Adrenal gland (tissue), 12 donors: ENCODE measurements around the gene ZNF618. TPM values are rescaled to one million over a fixed set of nuclear protein-coding genes. Genes with fewer than 3 reads are reported as not detected.
A peak's percentile ranks its signal among the peaks of the same experiment; 100 is the strongest.
"Not testable (repeated sequence)": the region's sequence is repeated elsewhere in the genome, so short reads cannot be mapped to it uniquely, and the experiment has no call there.

Experiments used
- DNase-seq, 7 donors: peaks; one replicate each; pipeline ENCODE4 v3.0.0-alpha.2; 2019 to 2020
- H3K27ac ChIP-seq, 5 donors: fragments of 200-600 bp; sonication (generic) in 4 of 5; 1 replicate in 3 of 5; 2 replicates in 2 of 5; pipeline versions ENCODE4 v1.5.1 to v1.8.0; 2016 to 2020; ENCODE audit warnings: mild to moderate bottlenecking in 1 of 5
- H3K27me3 ChIP-seq: fragments of 200-600 bp; 2 replicates; pipeline ENCODE4 v1.8.0; 2021
- H3K36me3 ChIP-seq, 2 donors: fragments of 200-600 bp; replicated peaks in 1 of 2; 1 replicate in 1 of 2; 2 replicates in 1 of 2; pipeline versions ENCODE4 v1.5.1 to v1.8.0; 2018 to 2022
- H3K4me1 ChIP-seq, 2 donors: fragments of 200-600 bp; replicated peaks in 1 of 2; 1 replicate in 1 of 2; 2 replicates in 1 of 2; pipeline versions ENCODE4 v1.5.1 to v1.8.0; 2018 to 2021
- H3K4me3 ChIP-seq, 4 donors: fragments of 200-600 bp; sonication (generic) in 3 of 4; one replicate each; pipeline ENCODE4 v1.5.1; 2016 to 2018
- H3K9me3 ChIP-seq, 3 donors: fragments of 200-600 bp; sonication (generic) in 1 of 3; replicated peaks in 1 of 3; 1 replicate in 2 of 3; 2 replicates in 1 of 3; pipeline versions ENCODE4 v1.5.1 to v1.8.0; 2016 to 2021
- POLR2A ChIP-seq, 2 donors: fragments of 450-650 bp; IDR thresholded peaks; one replicate each; pipeline ENCODE4 v1.6.1; 2017; ENCODE audit warnings: antibody characterized with exemption in 2 of 2, mild to moderate bottlenecking in 2 of 2, moderate library complexity in 1 of 2
- WGBS, 4 donors: extraction: QIAGEN DNeasy Blood & Tissue Kit in 2 of 4; methylation state at CpG; one replicate each; pipeline versions ENCODE4 v1.1.5 to v1.1.7; 2013 to 2017; 5-methylcytosine and 5-hydroxymethylcytosine counted together
- intact Hi-C, 2 donors: fragments of 100-400 bp; cut with DNase I; formaldehyde crosslinking; loops; one replicate each; pipeline versions ENCODE4 v1.14.1 to v1.15.0; 2022 to 2023
- polyA plus RNA-seq, 3 donors: library from polyadenylated mRNA; stranded (reverse); fragments of 200-250 nt in 2 of 3; fragments of 350-450 nt in 1 of 3; fragmentation: Illumina TruSeq in 1 of 3; extraction: RNeasy Lipid Tissue Mini Kit (QIAGEN cat#74804) in 1 of 3; gene quantifications; one replicate each; pipeline ENCODE4 v1.2.3, GENCODE V29; 2013 to 2014
- total RNA-seq, 9 donors: library from RNA; depleted of rRNA in 4 of 9; stranded (reverse); fragments of >200 nt in 4 of 9; fragments of 120-200 nt in 1 of 9; fragmentation: NEBNext Ultra II Directional in 1 of 9; extraction: Animal tissue kit (Norgen Biotek cat#: 25700) in 1 of 9; gene quantifications; one replicate each; pipeline versions ENCODE4 v1.1.0 to v1.2.4, GENCODE V29; 2013 to 2023
- TF ChIP-seq, protein P1 (sequence below), 6 experiments: fragments of 450-650 bp in 4 of 6; fragments of 200-600 bp in 2 of 6; sonication (generic) in 1 of 6; IDR thresholded peaks; 1 replicate in 5 of 6; 2 replicates in 1 of 6; pipeline versions ENCODE4 v1.5.1 to v1.8.0; 2016 to 2021; ENCODE audit warnings: antibody characterized with exemption in 6 of 6, mild to moderate bottlenecking in 2 of 6, moderate library complexity in 1 of 6
- donor health status: healthy with polysubstance abuse.
- donor health status: Bipolar disorder and iron deficiency.
- donor health status: DM: yes; HTN: yes; CAD: no.
- donor health status: DM: no; HTN: no; CAD: no.
- donor health status: DM: no; HTN: no; CAD: no.
- donor health status: DM: yes; HTN: yes; CAD: no.

The ZNF618 gene
- total and polyA plus RNA-seq, 12 donors = 4.5 to 21.3 (median 9.9) TPM

DNA sequence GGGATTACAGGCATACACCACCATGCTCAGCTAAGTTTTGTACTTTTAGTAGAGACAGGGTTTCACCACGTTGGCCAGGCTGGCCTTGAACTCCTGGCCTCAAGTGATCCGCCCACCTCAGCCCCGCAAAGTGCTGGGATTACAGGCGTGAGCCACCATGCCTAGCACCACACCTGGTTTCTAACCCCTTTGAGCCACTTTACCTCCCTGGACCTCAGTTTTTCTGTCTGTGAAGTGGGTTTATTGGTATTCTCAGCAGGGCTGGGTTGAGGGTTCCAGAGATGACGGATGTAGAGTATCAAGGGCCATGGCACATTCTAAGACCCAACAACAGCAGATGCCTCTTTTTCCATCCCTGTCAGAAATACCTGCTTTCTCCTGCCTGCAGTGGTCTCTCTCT is 163.4 kb downstream of the ZNF618 start:
- no peak for TF ChIP-seq POLR2A (IDR thresholded peaks at IDR 0.05)
- TF ChIP-seq, protein P1, sequence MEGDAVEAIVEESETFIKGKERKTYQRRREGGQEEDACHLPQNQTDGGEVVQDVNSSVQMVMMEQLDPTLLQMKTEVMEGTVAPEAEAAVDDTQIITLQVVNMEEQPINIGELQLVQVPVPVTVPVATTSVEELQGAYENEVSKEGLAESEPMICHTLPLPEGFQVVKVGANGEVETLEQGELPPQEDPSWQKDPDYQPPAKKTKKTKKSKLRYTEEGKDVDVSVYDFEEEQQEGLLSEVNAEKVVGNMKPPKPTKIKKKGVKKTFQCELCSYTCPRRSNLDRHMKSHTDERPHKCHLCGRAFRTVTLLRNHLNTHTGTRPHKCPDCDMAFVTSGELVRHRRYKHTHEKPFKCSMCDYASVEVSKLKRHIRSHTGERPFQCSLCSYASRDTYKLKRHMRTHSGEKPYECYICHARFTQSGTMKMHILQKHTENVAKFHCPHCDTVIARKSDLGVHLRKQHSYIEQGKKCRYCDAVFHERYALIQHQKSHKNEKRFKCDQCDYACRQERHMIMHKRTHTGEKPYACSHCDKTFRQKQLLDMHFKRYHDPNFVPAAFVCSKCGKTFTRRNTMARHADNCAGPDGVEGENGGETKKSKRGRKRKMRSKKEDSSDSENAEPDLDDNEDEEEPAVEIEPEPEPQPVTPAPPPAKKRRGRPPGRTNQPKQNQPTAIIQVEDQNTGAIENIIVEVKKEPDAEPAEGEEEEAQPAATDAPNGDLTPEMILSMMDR (IDR thresholded peaks at IDR 0.05) = no peak
- Histone ChIP-seq H3K27me3 (no peaks in the 10 kb centered on the region), H3K9me3 (no peaks in the 10 kb centered on the region), H3K36me3 (peaks cover 0 to 38% of the 10 kb centered on the region in 2 donors), H3K4me3 (no peak overlapping the region), H3K4me1 (no peaks in the 10 kb centered on the region), H3K27ac (no peak overlapping the region)
- intact Hi-C loops = no loop called here
- 76 to 87% (median 82%) methylated on average over 5 of the region's 5 CpGs for WGBS, 4 donors
- DNase-seq = peak in 1 of 7 donors; percentile 15

DNA sequence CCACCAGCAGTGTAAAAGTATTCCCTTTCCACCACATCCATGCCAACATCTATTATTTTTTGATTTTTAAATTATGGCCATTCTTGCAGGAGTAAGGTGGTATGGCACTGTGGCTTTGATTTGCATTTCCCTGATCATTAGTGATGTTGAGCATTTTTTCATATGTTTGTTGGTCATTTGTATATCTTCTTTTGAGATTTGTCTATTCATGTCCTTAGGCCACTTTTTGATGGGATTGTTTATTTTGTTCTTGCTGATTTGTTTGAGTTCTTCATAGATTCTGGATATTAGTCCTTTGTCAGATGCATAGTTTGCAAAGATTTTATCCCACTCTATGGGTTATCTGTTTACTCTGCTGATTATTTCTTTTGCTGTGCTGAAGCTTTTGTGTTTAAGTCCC is 167.6 kb downstream of the ZNF618 start:
- H3K36me3 ChIP-seq = peaks cover 0 to 21% of the 10 kb centered on the region in 2 donors
- H3K9me3 ChIP-seq, H3K27ac ChIP-seq, H3K4me1 ChIP-seq, H3K27me3 ChIP-seq, H3K4me3 ChIP-seq, DNase-seq, intact Hi-C loops: not testable (repeated sequence)

DNA sequence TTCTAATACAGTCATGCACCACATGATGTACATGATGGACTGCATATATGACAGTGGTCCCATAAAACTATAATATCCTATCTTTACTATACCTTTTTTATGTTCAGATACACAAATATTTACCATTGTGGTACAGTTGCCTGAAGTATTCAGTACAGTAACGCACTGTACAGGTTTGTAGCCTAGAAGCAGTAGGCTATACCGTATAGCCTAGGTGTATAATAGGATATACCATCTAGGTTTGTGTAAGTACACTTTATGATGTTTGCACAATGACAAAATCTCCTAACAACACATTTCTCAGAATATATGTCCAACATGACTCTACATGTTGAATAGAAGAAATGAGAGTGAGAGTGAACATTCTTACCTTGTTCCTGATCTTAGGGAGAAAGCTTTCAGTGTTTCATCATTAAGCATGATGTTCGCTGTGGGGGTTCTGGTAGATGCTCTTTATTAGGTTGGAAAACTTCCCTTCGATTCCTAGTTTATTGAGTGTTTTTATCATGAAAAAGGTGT is 170.2 kb downstream of the ZNF618 start:
- Histone ChIP-seq H3K4me3 (no peak overlapping the region), H3K27ac (no peak overlapping the region), H3K9me3 (no peaks in the 10 kb centered on the region), H3K36me3 (peaks cover 0 to 33% of the 10 kb centered on the region in 2 donors), H3K4me1 (no peaks in the 10 kb centered on the region), H3K27me3 (no peaks in the 10 kb centered on the region)
- TF ChIP-seq POLR2A (IDR thresholded peaks at IDR 0.05) = no peak
- TF ChIP-seq, protein P1 (IDR thresholded peaks at IDR 0.05) = no peak
- DNase-seq = no peak
- intact Hi-C loops = no loop called here
- 95 to 98% (median 97%) methylated on average over 4 of the region's 4 CpGs for WGBS, 4 donors

DNA sequence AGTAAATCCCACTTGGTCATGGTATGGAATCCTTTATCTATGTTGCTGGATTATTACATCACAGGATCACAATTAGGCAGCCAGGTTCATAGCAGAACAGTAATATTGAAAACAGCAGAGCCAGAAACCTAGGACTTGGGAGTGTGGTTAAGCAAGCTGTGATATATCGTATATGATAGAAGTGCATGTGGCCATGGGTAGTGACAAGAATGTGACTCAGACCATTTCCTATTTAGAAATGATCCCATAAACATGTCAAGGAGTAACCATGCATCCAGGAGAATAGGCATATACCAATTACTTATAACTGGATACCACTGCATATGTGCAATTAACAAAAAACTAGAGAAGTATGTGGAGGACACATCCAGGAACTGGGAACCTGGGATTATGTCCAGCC is 170.8 kb downstream of the ZNF618 start:
- WGBS, 4 donors = 83 to 100% (median 91%) methylated on average over 1 of the region's 1 CpG
- peaks cover 0 to 33% of the 10 kb centered on the region in 2 donors for H3K36me3 ChIP-seq
- H3K27me3 ChIP-seq = no peaks in the 10 kb centered on the region
- TF ChIP-seq POLR2A (IDR thresholded peaks at IDR 0.05) = no peak
- TF ChIP-seq, protein P1 (IDR thresholded peaks at IDR 0.05) = no peak
- H3K9me3 ChIP-seq = no peaks in the 10 kb centered on the region
- no peak for DNase-seq
- no peaks in the 10 kb centered on the region for H3K4me1 ChIP-seq
- H3K4me3 ChIP-seq = no peak overlapping the region
- intact Hi-C loops = no loop called here
- no peak overlapping the region for H3K27ac ChIP-seq

DNA sequence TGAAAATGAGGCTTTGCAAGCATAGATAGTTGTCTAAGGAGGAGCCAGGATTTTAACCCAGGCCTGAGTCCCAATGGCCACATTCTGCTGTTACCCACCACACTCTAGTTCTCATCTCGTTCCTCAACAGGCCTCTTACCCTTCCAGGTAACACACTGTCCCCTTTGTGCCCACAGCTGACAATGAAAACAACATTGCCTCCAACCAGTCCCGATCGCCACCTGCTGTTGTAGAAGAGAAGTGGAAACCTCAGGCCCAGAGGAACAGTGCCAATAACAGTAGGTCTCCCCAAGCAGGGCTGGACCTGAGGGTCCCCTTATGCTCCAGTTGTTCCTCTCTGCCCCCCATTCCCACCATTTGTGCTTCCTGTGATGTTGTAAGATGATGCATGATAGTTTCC is 171.6 kb downstream of the ZNF618 start:
- WGBS, 4 donors = 79 to 97% (median 86%) methylated on average over 3 of the region's 3 CpGs
- Histone ChIP-seq H3K27me3 (no peaks in the 10 kb centered on the region), H3K4me1 (no peaks in the 10 kb centered on the region), H3K36me3 (peaks cover 0 to 33% of the 10 kb centered on the region in 2 donors), H3K27ac (no peak overlapping the region), H3K4me3 (no peak overlapping the region), H3K9me3 (no peaks in the 10 kb centered on the region)
- intact Hi-C loops = no loop called here
- DNase-seq = peak in 3 of 7 donors; percentile 6 to 43 (median 20)
- TF ChIP-seq POLR2A (IDR thresholded peaks at IDR 0.05) = no peak
- TF ChIP-seq, protein P1 (IDR thresholded peaks at IDR 0.05) = peak in 3 of 6 experiments; percentile 19 to 35 (median 20)
